Loucy (cell line): ENCODE data around the gene HSD11B2.

Source experiments
- H2AFZ ChIP-seq: fragments of 200-600 bp; sonication (generic); 2 replicates; pipeline ENCODE4 v1.6.0; 2016; ENCODE audit warnings: antibody characterized with exemption, mild to moderate bottlenecking, low read length, moderate library complexity
- H3F3A ChIP-seq: fragments of 200-600 bp; 2 replicates; pipeline ENCODE4 v1.6.0; 2016; ENCODE audit warnings: antibody characterized with exemption, low read depth, mild to moderate bottlenecking
- H3K27me3 ChIP-seq: fragments of 200-600 bp; sonication (generic); 2 replicates; pipeline ENCODE4 v1.6.1; 2014; ENCODE audit warnings: low read length, mild to moderate bottlenecking; ENCODE audit not compliant: insufficient read depth, poor library complexity, severe bottlenecking
- H3K36me3 ChIP-seq: fragments of 200-600 bp; sonication (generic); 2 replicates; pipeline ENCODE4 v1.6.1; 2016; ENCODE audit warnings: low read length; ENCODE audit not compliant: insufficient read depth
- H3K4me1 ChIP-seq: fragments of 200-600 bp; sonication (generic); 2 replicates; pipeline ENCODE4 v1.5.1; 2014; ENCODE audit warnings: low read length, mild to moderate bottlenecking; ENCODE audit not compliant: insufficient read depth, poor library complexity, severe bottlenecking
- H3K4me2 ChIP-seq: fragments of 200-600 bp; sonication (generic); 2 replicates; pipeline ENCODE4 v1.6.0; 2014; ENCODE audit warnings: antibody characterized with exemption, low read length, low read depth, mild to moderate bottlenecking; ENCODE audit not compliant: poor library complexity, severe bottlenecking
- H3K4me3 ChIP-seq: fragments of 200-600 bp; sonication (generic); 2 replicates; pipeline ENCODE4 v1.5.1; 2014; ENCODE audit warnings: low read length, mild to moderate bottlenecking, mixed read lengths; ENCODE audit not compliant: poor library complexity, severe bottlenecking
- H3K79me2 ChIP-seq: fragments of 200-600 bp; sonication (generic); 2 replicates; pipeline ENCODE4 v1.6.1; 2014; ENCODE audit warnings: low read length; ENCODE audit not compliant: insufficient read depth
- H3K9ac ChIP-seq: fragments of 200-600 bp; sonication (generic); 2 replicates; pipeline ENCODE4 v1.6.0; 2014; ENCODE audit warnings: mild to moderate bottlenecking, low read depth, low read length, moderate library complexity; ENCODE audit not compliant: poor library complexity, severe bottlenecking
- H3K9me2 ChIP-seq: fragments of 200-600 bp; sonication (generic); replicated peaks from 2 replicates; pipeline ENCODE4 v1.6.1; 2016; ENCODE audit warnings: low read depth, low read length, mixed read lengths
- H3K9me3 ChIP-seq: fragments of 200-600 bp; sonication (generic); 2 replicates; pipeline ENCODE4 v1.6.1; 2014; ENCODE audit warnings: mild to moderate bottlenecking, antibody characterized with exemption, low read length, low read depth; ENCODE audit not compliant: insufficient read depth
- H4K20me1 ChIP-seq: fragments of 200-600 bp; sonication (generic); 2 replicates; pipeline ENCODE4 v1.6.0; 2014; ENCODE audit warnings: antibody characterized with exemption, low read length, mild to moderate bottlenecking; ENCODE audit not compliant: insufficient read depth, poor library complexity, severe bottlenecking
- EZH2phosphoT487 ChIP-seq: fragments of 200-600 bp; IDR thresholded peaks from 2 replicates; pipeline ENCODE4 v1.6.1; 2018; ENCODE audit warnings: antibody characterized with exemption, mild to moderate bottlenecking, moderate library complexity, borderline replicate concordance
- TF ChIP-seq, protein P1 (sequence below): fragments of 200-600 bp; sonication (generic); conservative IDR thresholded peaks from 2 replicates; pipeline ENCODE4 v1.5.1; 2014; ENCODE audit warnings: mild to moderate bottlenecking, antibody characterized with exemption, low read length

HSD11B2 gene

GRCh38 chr16:67454104-67454503 is 23.2 kb downstream of the HSD11B2 start:
- Histone ChIP-seq H3K4me3 (no peak overlapping the region), H3K36me3 (peaks cover 7% of the 10 kb centered on the region; the same call in 1 of the 2 replicates), H3K9me3 (no peaks in the 10 kb centered on the region), H3F3A (no peaks in the 10 kb centered on the region), H3K4me2 (no peak overlapping the region), H3K27me3 (no peaks in the 10 kb centered on the region), H3K9me2 (no peaks in the 10 kb centered on the region), H3K4me1 (no peaks in the 10 kb centered on the region), H2AFZ (no peak overlapping the region), H3K79me2 (no peaks in the 10 kb centered on the region), H4K20me1 (no peaks in the 10 kb centered on the region), H3K9ac (no peak overlapping the region)
- TF ChIP-seq, protein P1, sequence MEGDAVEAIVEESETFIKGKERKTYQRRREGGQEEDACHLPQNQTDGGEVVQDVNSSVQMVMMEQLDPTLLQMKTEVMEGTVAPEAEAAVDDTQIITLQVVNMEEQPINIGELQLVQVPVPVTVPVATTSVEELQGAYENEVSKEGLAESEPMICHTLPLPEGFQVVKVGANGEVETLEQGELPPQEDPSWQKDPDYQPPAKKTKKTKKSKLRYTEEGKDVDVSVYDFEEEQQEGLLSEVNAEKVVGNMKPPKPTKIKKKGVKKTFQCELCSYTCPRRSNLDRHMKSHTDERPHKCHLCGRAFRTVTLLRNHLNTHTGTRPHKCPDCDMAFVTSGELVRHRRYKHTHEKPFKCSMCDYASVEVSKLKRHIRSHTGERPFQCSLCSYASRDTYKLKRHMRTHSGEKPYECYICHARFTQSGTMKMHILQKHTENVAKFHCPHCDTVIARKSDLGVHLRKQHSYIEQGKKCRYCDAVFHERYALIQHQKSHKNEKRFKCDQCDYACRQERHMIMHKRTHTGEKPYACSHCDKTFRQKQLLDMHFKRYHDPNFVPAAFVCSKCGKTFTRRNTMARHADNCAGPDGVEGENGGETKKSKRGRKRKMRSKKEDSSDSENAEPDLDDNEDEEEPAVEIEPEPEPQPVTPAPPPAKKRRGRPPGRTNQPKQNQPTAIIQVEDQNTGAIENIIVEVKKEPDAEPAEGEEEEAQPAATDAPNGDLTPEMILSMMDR: no peak
- TF ChIP-seq EZH2phosphoT487: no peak

GRCh38 chr16:67454852-67455251 is 23.9 kb downstream of the HSD11B2 start:
- no peaks in the 10 kb centered on the region for H3F3A ChIP-seq
- no peak overlapping the region for H3K4me2 ChIP-seq
- no peak for TF ChIP-seq EZH2phosphoT487
- TF ChIP-seq, protein P1: no peak
- H3K36me3 ChIP-seq: peaks cover 7% of the 10 kb centered on the region; the same call in 1 of the 2 replicates
- no peaks in the 10 kb centered on the region for H3K4me1 ChIP-seq
- H2AFZ ChIP-seq: no peak overlapping the region
- no peaks in the 10 kb centered on the region for H3K27me3 ChIP-seq
- H3K9ac ChIP-seq: no peak overlapping the region
- no peaks in the 10 kb centered on the region for H3K9me2 ChIP-seq
- H3K9me3 ChIP-seq: no peaks in the 10 kb centered on the region
- H3K79me2 ChIP-seq: no peaks in the 10 kb centered on the region
- no peaks in the 10 kb centered on the region for H4K20me1 ChIP-seq
- no peak overlapping the region for H3K4me3 ChIP-seq

DNA sequence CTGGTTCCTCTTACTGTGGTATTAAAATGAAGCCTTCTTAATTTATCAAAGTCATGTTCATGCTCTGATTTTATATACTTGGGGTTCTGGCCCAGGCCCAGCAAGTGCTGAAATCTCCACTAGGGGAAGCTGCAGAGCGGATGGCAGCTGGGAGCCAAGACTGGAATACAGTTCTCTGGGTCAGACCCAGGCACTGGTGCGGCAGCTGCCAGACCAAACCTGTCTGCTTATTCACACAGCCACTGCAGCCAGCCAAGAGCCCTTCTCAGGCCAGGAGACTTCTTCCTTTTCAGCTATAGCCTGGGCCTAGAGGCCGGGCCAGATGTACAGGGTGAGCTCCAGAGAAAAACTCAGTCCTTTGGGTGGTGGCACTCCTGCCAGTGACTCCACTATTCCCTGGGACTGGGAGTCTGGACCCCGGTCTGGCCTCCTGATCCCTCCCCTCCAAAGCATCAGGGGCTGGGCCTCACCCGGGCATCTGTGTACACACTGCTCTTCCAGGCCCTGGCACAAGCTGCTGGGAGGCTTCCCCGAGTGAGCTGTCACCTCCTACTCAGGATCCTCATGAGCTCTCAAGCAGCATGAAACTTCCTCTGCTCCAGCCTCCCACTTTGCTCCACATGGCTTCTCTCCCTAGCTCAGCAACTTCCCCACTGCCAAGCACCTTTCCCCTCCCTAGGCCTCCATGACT is 25.6 kb downstream of the HSD11B2 start:
- Histone ChIP-seq H3K9me3 (no peaks in the 10 kb centered on the region), H3F3A (no peaks in the 10 kb centered on the region), H2AFZ (no peak overlapping the region), H4K20me1 (no peaks in the 10 kb centered on the region), H3K4me1 (no peaks in the 10 kb centered on the region), H3K79me2 (no peaks in the 10 kb centered on the region), H3K9ac (no peak overlapping the region), H3K27me3 (no peaks in the 10 kb centered on the region), H3K9me2 (no peaks in the 10 kb centered on the region), H3K4me3 (no peak overlapping the region), H3K36me3 (peaks cover 7% of the 10 kb centered on the region; the same call in 1 of the 2 replicates), H3K4me2 (no peak overlapping the region)
- TF ChIP-seq, protein P1: peak; percentile 40
- TF ChIP-seq EZH2phosphoT487: no peak
